Omental fat pad (tissue), 4 donors: ENCODE data around the gene FNBP1L. TPM values are rescaled to one million over a fixed set of nuclear protein-coding genes. Genes with fewer than 3 reads are reported as not detected.
"Not testable (repeated sequence)": the region's sequence is repeated elsewhere in the genome, so short reads cannot be mapped to it uniquely, and the experiment has no call there.

Experiments
- ATAC-seq: fragments of 150-250 bp; one replicate; pipeline ENCODE4 v1.9.1; 2016; ENCODE audit warnings: mild to moderate bottlenecking, moderate library complexity; ENCODE audit not compliant: low FRiP score
- DNase-seq: peaks from one replicate; pipeline ENCODE4 v3.0.0-alpha.2; 2019; ENCODE audit warnings: low spot score
- CTCF ChIP-seq, 3 donors: fragments of 450-650 bp; IDR thresholded peaks; one replicate each; pipeline ENCODE4 v1.5.1; 2016 to 2017; ENCODE audit warnings: antibody characterized with exemption in 3 of 3, mild to moderate bottlenecking in 3 of 3, moderate library complexity in 2 of 3
- total RNA-seq, 4 donors: library from RNA; depleted of rRNA; stranded (reverse); fragments of >200 nt; gene quantifications; one replicate each; pipeline ENCODE4 v1.1.0, GENCODE V29; 2016

The FNBP1L gene
- total RNA-seq, 4 donors from 2014 or later, result 16.7 to 47.1 (median 27.7) TPM

DNA sequence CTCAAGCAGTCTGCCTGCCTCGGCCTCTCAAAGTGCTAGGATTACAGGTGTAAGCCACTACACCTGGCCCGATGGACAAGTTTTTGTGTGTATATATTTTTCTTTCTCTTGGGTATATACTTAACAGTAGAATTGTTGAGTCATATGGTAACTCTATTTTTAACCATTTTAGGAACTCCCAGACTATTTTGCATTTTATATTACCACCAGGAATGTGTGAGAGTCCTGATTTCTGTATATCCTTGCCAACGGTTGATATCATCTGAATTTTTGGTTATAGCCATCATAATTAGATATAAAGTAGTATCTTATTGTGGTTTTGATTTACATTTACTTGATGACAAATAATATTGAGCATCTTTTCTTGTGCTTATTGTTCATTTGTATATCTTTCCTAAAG, 20.7 kb downstream of the FNBP1L start:
- no peak for ATAC-seq
- DNase-seq, result no peak
- no peak for TF ChIP-seq CTCF (IDR thresholded peaks at IDR 0.05)

- DNase-seq, ATAC-seq: not testable (repeated sequence)
Measured at GRCh38 chr1:93469223-93469622, 21.3 kb downstream of the FNBP1L start.

DNA sequence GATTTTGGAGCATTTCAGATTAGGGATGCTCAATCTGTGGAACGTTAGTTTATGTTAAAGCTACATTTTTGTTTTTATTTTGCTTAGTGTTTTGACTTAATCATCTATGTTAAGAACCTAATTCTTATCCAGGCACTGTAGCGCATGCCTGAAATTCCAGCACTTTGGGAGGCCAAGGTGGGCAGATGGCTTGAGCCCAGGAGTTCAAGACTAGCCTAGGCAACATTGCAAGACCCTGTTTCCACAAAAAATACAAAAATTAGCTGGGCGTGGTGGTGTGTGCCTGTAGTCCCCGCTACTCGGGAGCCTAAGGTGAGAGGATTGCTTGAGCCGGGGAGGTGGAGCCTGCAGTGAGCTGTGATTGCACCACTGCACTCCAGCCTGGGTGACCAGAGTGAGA, 23.4 kb downstream of the FNBP1L start:
- no peak for TF ChIP-seq CTCF (IDR thresholded peaks at IDR 0.05)
- ATAC-seq (no peak), DNase-seq (no peak)

DNA sequence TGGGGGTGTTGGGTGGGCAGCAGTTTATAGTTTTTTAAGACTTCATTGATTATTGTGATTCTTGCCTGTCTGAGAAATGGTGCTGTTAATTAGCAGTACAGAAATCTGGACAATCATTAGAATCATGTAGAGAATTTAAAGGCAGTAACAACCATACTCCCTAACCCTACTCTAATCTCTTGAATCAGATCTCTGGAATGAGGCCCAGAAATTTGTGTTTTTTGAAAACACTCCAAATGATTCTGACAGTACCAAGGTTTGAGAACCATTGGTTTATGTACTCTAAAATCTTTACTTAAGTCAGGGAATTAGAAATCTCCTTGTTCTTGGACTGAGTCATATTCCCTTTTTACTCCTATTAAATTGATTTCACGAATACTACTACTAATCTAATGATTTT, 24.0 kb downstream of the FNBP1L start:
- no peak for TF ChIP-seq CTCF (IDR thresholded peaks at IDR 0.05)
- ATAC-seq, result no peak
- no peak for DNase-seq

- DNase-seq (no peak), ATAC-seq (no peak)
- TF ChIP-seq CTCF (IDR thresholded peaks at IDR 0.05), result no peak
Measured at GRCh38 chr1:93474321-93474720, 26.4 kb downstream of the FNBP1L start.

DNA sequence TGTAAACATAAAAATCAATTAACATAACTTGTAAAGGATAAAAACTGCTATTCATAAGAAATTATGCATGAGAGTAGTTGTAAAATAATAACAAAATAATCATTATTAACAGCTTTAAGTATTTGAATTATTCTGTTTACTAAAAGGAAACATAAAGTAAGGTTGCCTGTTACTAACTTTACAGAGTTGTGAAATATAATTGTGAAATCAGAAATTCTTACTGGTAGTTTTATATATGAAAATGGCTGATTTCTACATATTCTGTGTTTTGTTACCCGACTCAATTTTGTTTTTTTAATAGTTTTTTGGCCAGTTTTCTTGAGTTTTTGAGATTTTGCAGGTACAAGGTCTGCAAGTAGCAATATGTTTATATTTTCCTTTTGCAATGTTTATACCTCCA, 27.8 kb downstream of the FNBP1L start:
- no peak for ATAC-seq

GRCh38 chr1:93479133-93479745, 31.3 kb downstream of the FNBP1L start:
- not testable (repeated sequence) for ATAC-seq, DNase-seq

More for the DNA sequence above, 27.8 kb downstream of the FNBP1L start:
- no peak for DNase-seq
- no peak for TF ChIP-seq CTCF (IDR thresholded peaks at IDR 0.05)

DNA sequence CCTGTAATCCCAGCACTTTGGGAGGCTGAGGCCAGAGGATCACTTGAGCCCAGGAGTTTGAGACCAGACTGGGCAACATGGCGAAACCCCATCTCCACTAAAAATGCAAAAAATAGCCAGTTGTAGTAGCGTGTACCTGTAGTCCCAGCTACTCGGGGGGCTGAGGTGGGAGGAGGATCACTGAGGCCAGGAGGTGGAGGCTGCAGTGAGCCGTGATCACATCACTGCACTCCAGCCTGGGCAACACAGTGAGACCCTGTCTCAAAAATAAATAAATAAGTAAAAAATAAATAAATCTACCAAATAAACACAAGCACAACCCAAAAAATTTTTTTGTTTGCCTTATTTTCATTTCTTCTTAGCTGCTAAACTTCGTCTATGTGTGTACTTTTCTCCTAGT, 34.0 kb downstream of the FNBP1L start:
- not testable (repeated sequence) for ATAC-seq, DNase-seq

GRCh38 chr1:93483200-93483599, 35.3 kb downstream of the FNBP1L start:
- ATAC-seq (no peak), DNase-seq (no peak)
- TF ChIP-seq CTCF (IDR thresholded peaks at IDR 0.05), result no peak
